ENCODE data around the gene ABAT. TPM values are rescaled to one million over a fixed set of nuclear protein-coding genes. Genes with fewer than 3 reads are reported as not detected.

Gene ABAT
- total RNA-seq, 3 donors from 2014 or later, result 12.1 to 25.5 (median 16.5) TPM

GRCh38 chr16:8763899-8764298 lies 89.5 kb downstream of the ABAT start:
- no peaks in the 10 kb centered on the region for H3K9me3 ChIP-seq
- ATAC-seq, result no peak
- DNase-seq, result no peak
- intact Hi-C loops (cut with DNase I, micrococcal nuclease), result no loop called here
- no peaks in the 10 kb centered on the region for H3K36me3 ChIP-seq (ENCODE audit: low read depth)
- H3K4me3 ChIP-seq, result no peak overlapping the region
- H3K4me1 ChIP-seq (ENCODE audit: low read depth), result no peaks in the 10 kb centered on the region
- TF ChIP-seq CTCF (IDR thresholded peaks at IDR 0.05), result no peak

GRCh38 chr16:8764525-8765250 lies 90.3 kb downstream of the ABAT start:
- no peak overlapping the region for H3K4me3 ChIP-seq
- H3K36me3 ChIP-seq (ENCODE audit: low read depth), result no peaks in the 10 kb centered on the region
- intact Hi-C loops (cut with DNase I, micrococcal nuclease), result no loop called here
- H3K9me3 ChIP-seq, result no peaks in the 10 kb centered on the region
- DNase-seq, result no peak
- no peak for ATAC-seq
- TF ChIP-seq CTCF (IDR thresholded peaks at IDR 0.05), result no peak
- no peaks in the 10 kb centered on the region for H3K4me1 ChIP-seq (ENCODE audit: low read depth)

- DNase-seq (no peak), ATAC-seq (no peak)
- Histone ChIP-seq H3K36me3 (ENCODE audit: low read depth) (no peaks in the 10 kb centered on the region), H3K4me1 (ENCODE audit: low read depth) (no peaks in the 10 kb centered on the region), H3K4me3 (no peak overlapping the region), H3K9me3 (no peaks in the 10 kb centered on the region)
- intact Hi-C loops (cut with DNase I, micrococcal nuclease), result no loop called here
- no peak for TF ChIP-seq CTCF (IDR thresholded peaks at IDR 0.05)
Observed at GRCh38 chr16:8767176-8767575, 92.8 kb downstream of the ABAT start.

GRCh38 chr16:8768283-8768682 lies 93.9 kb downstream of the ABAT start:
- Histone ChIP-seq H3K4me1 (ENCODE audit: low read depth) (no peaks in the 10 kb centered on the region), H3K9me3 (no peaks in the 10 kb centered on the region), H3K36me3 (ENCODE audit: low read depth) (no peaks in the 10 kb centered on the region), H3K4me3 (no peak overlapping the region)
- DNase-seq, result no peak
- intact Hi-C loops (cut with DNase I, micrococcal nuclease), result no loop called here
- TF ChIP-seq CTCF (IDR thresholded peaks at IDR 0.05), result no peak
- ATAC-seq, result no peak

- Histone ChIP-seq H3K4me3 (no peak overlapping the region), H3K4me1 (ENCODE audit: low read depth) (no peaks in the 10 kb centered on the region), H3K36me3 (ENCODE audit: low read depth) (no peaks in the 10 kb centered on the region), H3K9me3 (no peaks in the 10 kb centered on the region)
- no peak for DNase-seq
- TF ChIP-seq CTCF (IDR thresholded peaks at IDR 0.05), result no peak
- intact Hi-C loops (cut with DNase I, micrococcal nuclease), result no loop called here
- no peak for ATAC-seq
Observed at GRCh38 chr16:8768692-8769091, 94.3 kb downstream of the ABAT start.

- intact Hi-C loops (cut with DNase I, micrococcal nuclease), result no loop called here
- Histone ChIP-seq H3K36me3 (ENCODE audit: low read depth) (no peaks in the 10 kb centered on the region), H3K4me3 (no peak overlapping the region), H3K9me3 (no peaks in the 10 kb centered on the region), H3K4me1 (ENCODE audit: low read depth) (peaks cover 4% of the 10 kb centered on the region)
- TF ChIP-seq CTCF (IDR thresholded peaks at IDR 0.05), result no peak
- DNase-seq, result no peak
- no peak for ATAC-seq
Observed at GRCh38 chr16:8773537-8773936, 99.1 kb downstream of the ABAT start.
